ENCODE results near the gene NEU4.

GRCh38 chr2:241762321-241762932 lies 46.6 kb upstream of the NEU4 start:
- TF ChIP-seq EZH2 (IDR thresholded peaks at IDR 0.05; ENCODE audit: borderline replicate concordance, low read length) (no peak), CTCF (IDR thresholded peaks at IDR 0.05; ENCODE audit: low read length) (no peak)

All from OCI-LY1 (cell line).